Skeletal muscle satellite cell (primary cell): Measurements from ENCODE around the gene RNASEH2B.

Experiments
- H3K27me3 ChIP-seq: 2 replicates; pipeline ENCODE4 v1.7.0; 2013; ENCODE audit warnings: low read length; ENCODE audit not compliant: control insufficient read depth, insufficient read depth
- H3K36me3 ChIP-seq: 2 replicates; pipeline ENCODE4 v1.7.0; 2013; ENCODE audit warnings: mild to moderate bottlenecking, control low read depth, low read length; ENCODE audit not compliant: insufficient read depth
- H3K4me1 ChIP-seq: 2 replicates; pipeline ENCODE4 v1.7.0; 2013; ENCODE audit warnings: low read length; ENCODE audit not compliant: control insufficient read depth, insufficient read depth
- H3K4me2 ChIP-seq: 2 replicates; pipeline ENCODE4 v1.7.0; 2013; ENCODE audit warnings: mild to moderate bottlenecking, low read length
- H3K4me3 ChIP-seq: 2 replicates; pipeline ENCODE4 v1.7.0; 2013; ENCODE audit warnings: low read length
- H3K9ac ChIP-seq: 2 replicates; pipeline ENCODE4 v1.7.0; 2013; ENCODE audit warnings: mild to moderate bottlenecking, low read depth, low read length, moderate library complexity
- H3K9me3 ChIP-seq: replicated peaks from 2 replicates; pipeline ENCODE4 v1.7.0; 2013; ENCODE audit warnings: mild to moderate bottlenecking, control low read depth, low read length

The RNASEH2B gene

DNA sequence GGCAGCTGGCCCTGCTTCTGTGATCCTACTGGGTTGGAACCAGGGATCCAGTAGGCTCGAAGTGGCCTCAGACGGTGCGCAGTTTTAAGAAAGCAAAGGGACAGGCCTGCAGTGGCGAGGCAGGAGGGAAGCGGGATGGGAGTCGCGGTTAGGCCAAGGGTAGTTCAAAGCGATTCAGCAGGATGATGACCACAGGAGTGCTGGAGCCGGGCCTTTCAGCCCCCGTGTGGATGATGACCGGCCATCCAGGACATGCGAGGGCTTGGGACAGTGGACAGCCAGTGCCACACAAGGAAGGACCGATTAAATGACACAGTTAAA is 854 bp downstream of the RNASEH2B start:
- Histone ChIP-seq H3K27me3 (no peaks in the 10 kb centered on the region), H3K36me3 (no peaks in the 10 kb centered on the region), H3K9ac (peak overlapping the region; percentile 95), H3K9me3 (no peaks in the 10 kb centered on the region), H3K4me2 (peak overlapping the region; percentile 97), H3K4me3 (peak overlapping the region; percentile 81), H3K4me1 (peaks cover 28% of the 10 kb centered on the region)

- Histone ChIP-seq H3K9me3 (no peaks in the 10 kb centered on the region), H3K9ac (peak overlapping the region; percentile 95), H3K4me2 (peak overlapping the region; percentile 97), H3K36me3 (no peaks in the 10 kb centered on the region), H3K27me3 (no peaks in the 10 kb centered on the region), H3K4me1 (peaks cover 28% of the 10 kb centered on the region), H3K4me3 (peak overlapping the region; percentile 81)
Measured at GRCh38 chr13:50911081-50911631, 1.6 kb downstream of the RNASEH2B start.

- peak overlapping the region; percentile 28 for H3K9ac ChIP-seq
- no peaks in the 10 kb centered on the region for H3K36me3 ChIP-seq
- H3K4me2 ChIP-seq: peak overlapping the region; percentile 97
- H3K4me1 ChIP-seq: peaks cover 28% of the 10 kb centered on the region
- no peaks in the 10 kb centered on the region for H3K27me3 ChIP-seq
- no peak overlapping the region for H3K4me3 ChIP-seq
- no peaks in the 10 kb centered on the region for H3K9me3 ChIP-seq
Measured at GRCh38 chr13:50911937-50912795, 2.6 kb downstream of the RNASEH2B start.

- H3K4me2 ChIP-seq: no peak overlapping the region
- H3K4me1 ChIP-seq: peaks cover 28% of the 10 kb centered on the region
- H3K9me3 ChIP-seq: no peaks in the 10 kb centered on the region
- no peak overlapping the region for H3K4me3 ChIP-seq
- no peaks in the 10 kb centered on the region for H3K27me3 ChIP-seq
- H3K36me3 ChIP-seq: no peaks in the 10 kb centered on the region
- H3K9ac ChIP-seq: no peak overlapping the region
Measured at GRCh38 chr13:50912851-50913250, 3.3 kb downstream of the RNASEH2B start.

GRCh38 chr13:50914176-50914700 is 4.6 kb downstream of the RNASEH2B start:
- Histone ChIP-seq H3K27me3 (no peaks in the 10 kb centered on the region), H3K4me1 (peaks cover 28% of the 10 kb centered on the region)

DNA sequence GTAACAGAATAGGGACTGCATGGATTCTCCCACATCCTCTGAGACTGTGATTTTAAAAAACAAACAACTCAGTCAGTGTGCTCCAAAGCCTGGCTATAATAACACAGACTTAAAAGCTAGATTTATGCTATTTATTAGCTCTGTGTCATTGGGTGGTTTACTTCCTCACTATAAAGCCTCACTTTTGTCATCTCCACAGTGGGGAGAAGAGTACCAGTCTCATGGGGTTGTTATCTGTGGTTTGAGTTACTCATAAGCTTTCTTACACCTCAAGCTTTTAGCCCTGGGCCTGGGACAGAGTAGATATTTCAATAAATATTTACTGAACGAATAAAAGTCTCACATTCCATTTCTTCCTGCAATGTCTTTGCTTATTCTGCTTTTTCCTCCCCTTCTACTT is 5.3 kb downstream of the RNASEH2B start:
- Histone ChIP-seq H3K9me3 (no peaks in the 10 kb centered on the region), H3K4me1 (peaks cover 28% of the 10 kb centered on the region), H3K9ac (no peak overlapping the region), H3K36me3 (no peaks in the 10 kb centered on the region), H3K4me2 (peak overlapping the region; percentile 19), H3K27me3 (no peaks in the 10 kb centered on the region), H3K4me3 (no peak overlapping the region)

More at GRCh38 chr13:50914176-50914700, 4.6 kb downstream of the RNASEH2B start:
- Histone ChIP-seq H3K4me2 (peak overlapping the region; percentile 19), H3K4me3 (no peak overlapping the region), H3K9me3 (no peaks in the 10 kb centered on the region), H3K9ac (no peak overlapping the region), H3K36me3 (no peaks in the 10 kb centered on the region)

DNA sequence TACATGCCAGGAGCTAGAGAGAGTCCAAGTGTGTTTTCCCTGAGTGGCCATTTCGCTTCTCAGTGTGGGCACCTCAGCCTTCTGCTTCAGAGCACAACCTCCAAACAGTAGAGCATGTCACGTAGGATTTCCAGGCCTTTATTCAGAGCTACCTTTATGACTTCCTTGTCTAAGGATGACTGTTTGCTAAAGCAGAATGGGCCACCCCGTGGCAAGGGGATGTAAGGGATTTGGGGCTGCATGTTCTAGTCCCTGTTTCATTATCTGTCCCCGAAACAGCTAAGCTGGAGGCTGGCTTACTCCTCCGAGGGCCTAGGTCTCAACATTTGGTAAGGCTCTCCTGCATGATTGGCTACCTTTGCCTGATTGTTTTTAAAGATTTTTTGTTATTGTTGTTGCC is 6.0 kb downstream of the RNASEH2B start:
- peaks cover 27% of the 10 kb centered on the region for H3K4me1 ChIP-seq
- H3K4me3 ChIP-seq: no peak overlapping the region
- no peak overlapping the region for H3K9ac ChIP-seq

DNA sequence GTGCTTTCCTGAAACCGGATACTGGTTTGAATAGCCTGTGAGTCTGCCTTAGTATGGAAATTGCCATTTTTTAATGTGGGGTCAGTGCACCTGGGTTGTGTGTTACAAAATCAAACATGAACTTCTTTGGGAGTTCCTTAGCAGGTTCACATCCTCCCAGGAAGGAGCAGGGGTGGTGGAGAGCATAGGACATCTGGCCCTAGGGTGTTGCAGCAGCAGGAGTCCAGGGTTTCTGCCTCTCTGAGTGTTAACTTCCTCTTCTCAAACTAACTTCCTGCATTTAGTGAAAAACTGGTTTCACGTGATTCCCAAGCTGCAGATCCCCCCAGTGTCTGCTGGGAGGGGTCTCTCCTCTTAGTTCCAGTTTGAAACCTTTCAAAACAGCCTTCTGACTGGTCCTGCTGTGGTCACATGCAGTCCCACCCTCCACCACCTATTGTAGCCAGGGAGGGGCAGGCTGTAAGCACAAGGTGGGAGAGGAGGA is 7.2 kb downstream of the RNASEH2B start:
- no peaks in the 10 kb centered on the region for H3K27me3 ChIP-seq
- no peak overlapping the region for H3K9ac ChIP-seq
- no peak overlapping the region for H3K4me3 ChIP-seq
- no peak overlapping the region for H3K4me2 ChIP-seq
- peaks cover 15% of the 10 kb centered on the region for H3K4me1 ChIP-seq
- H3K36me3 ChIP-seq: no peaks in the 10 kb centered on the region
- H3K9me3 ChIP-seq: no peaks in the 10 kb centered on the region

More for the DNA sequence above, 6.0 kb downstream of the RNASEH2B start:
- H3K9me3 ChIP-seq: no peaks in the 10 kb centered on the region
- no peaks in the 10 kb centered on the region for H3K27me3 ChIP-seq
- H3K36me3 ChIP-seq: no peaks in the 10 kb centered on the region
- H3K4me2 ChIP-seq: no peak overlapping the region

- Histone ChIP-seq H3K4me2 (no peak overlapping the region), H3K27me3 (no peaks in the 10 kb centered on the region), H3K4me1 (peaks cover 13% of the 10 kb centered on the region), H3K9ac (no peak overlapping the region), H3K4me3 (no peak overlapping the region), H3K36me3 (no peaks in the 10 kb centered on the region), H3K9me3 (no peaks in the 10 kb centered on the region)
Measured at GRCh38 chr13:50917572-50917971, 8.0 kb downstream of the RNASEH2B start.

- no peak overlapping the region for H3K4me3 ChIP-seq
- H3K36me3 ChIP-seq: no peaks in the 10 kb centered on the region
- H3K9ac ChIP-seq: no peak overlapping the region
- H3K9me3 ChIP-seq: peaks cover 3% of the 10 kb centered on the region
- H3K4me2 ChIP-seq: no peak overlapping the region
- H3K27me3 ChIP-seq: no peaks in the 10 kb centered on the region
- peaks cover 13% of the 10 kb centered on the region for H3K4me1 ChIP-seq
Measured at GRCh38 chr13:50918567-50918966, 9.0 kb downstream of the RNASEH2B start.

- peaks cover 10% of the 10 kb centered on the region for H3K4me1 ChIP-seq
- peaks cover 6% of the 10 kb centered on the region for H3K9me3 ChIP-seq
- no peaks in the 10 kb centered on the region for H3K36me3 ChIP-seq
- no peaks in the 10 kb centered on the region for H3K27me3 ChIP-seq
- no peak overlapping the region for H3K9ac ChIP-seq
- no peak overlapping the region for H3K4me2 ChIP-seq
- H3K4me3 ChIP-seq: no peak overlapping the region
Measured at GRCh38 chr13:50919277-50919676, 9.7 kb downstream of the RNASEH2B start.
